SK-N-MC (cell line): ENCODE measurements around the gene OR10H1.

Experiments used
- FOXP2 ChIP-seq: optimal IDR thresholded peaks from 2 replicates; pipeline ENCODE3; 2011; ENCODE audit warnings: mild to moderate bottlenecking, moderate library complexity; ENCODE audit not compliant: insufficient read depth; ENCODE audit errors: extremely low read length, control extremely low read depth
- POLR2AphosphoS5 ChIP-seq: IDR thresholded peaks from 2 replicates; pipeline ENCODE4 v1.6.1; 2012; ENCODE audit warnings: mild to moderate bottlenecking, low read depth, low read length, borderline replicate concordance

GRCh38 chr19:15790096-15790495, 25.4 kb downstream of the OR10H1 start:
- no peak for TF ChIP-seq POLR2AphosphoS5
- no peak for TF ChIP-seq FOXP2
